ENCODE results near the gene METAP1D. TPM values are rescaled to one million over a fixed set of nuclear protein-coding genes. Genes with fewer than 3 reads are reported as not detected.

The METAP1D gene
- total RNA-seq, 1 experiment from 2014 or later, result 5.2 TPM

DNA sequence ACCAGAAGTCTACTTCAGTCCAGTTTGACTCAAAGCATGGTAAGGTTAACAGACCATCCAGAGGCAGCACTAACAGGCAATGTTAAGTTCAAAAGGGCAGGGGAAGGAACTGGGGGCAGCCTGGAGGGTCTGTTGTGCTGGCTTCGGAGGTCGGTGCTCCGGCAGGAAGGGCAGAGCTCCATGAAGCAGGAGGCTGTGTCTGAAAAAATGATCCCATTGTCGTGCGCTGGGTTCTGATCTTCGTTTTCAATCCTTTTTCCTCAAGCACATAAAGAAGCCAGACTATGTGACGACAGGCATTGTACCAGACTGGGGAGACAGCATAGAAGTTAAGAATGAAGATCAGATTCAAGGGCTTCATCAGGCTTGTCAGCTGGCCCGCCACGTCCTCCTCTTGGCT, 63.7 kb downstream of the METAP1D start:
- Histone ChIP-seq H2AK5ac (ENCODE audit: insufficient read length, low read length) (no peak overlapping the region), H3K4me2 (ENCODE audit: insufficient read depth, insufficient read length, low read length) (no peak overlapping the region), H2BK120ac (ENCODE audit: low read depth, low read length, poor library complexity, severe bottlenecking) (no peak overlapping the region), H3K9me3 (ENCODE audit: control insufficient read depth, low read depth, low read length) (no peaks in the 10 kb centered on the region), H4K8ac (replicated peaks; ENCODE audit: insufficient read length, low read depth, low read length) (no peak overlapping the region), H2BK15ac (ENCODE audit: low read depth, low read length) (no peak overlapping the region), H2BK20ac (ENCODE audit: low read depth, low read length, poor library complexity, severe bottlenecking) (no peak overlapping the region), H2BK5ac (ENCODE audit: insufficient read length, low read length) (no peak overlapping the region), H3K79me1 (ENCODE audit: insufficient read depth, low read depth, low read length, poor library complexity, severe bottlenecking) (no peaks in the 10 kb centered on the region), H3K23ac (ENCODE audit: insufficient read length, low read depth, low read length) (no peak overlapping the region), H3T11ph (ENCODE audit: low read length) (no peak overlapping the region), H4K20me1 (ENCODE audit: control insufficient read depth, insufficient read depth, insufficient read length) (no peaks in the 10 kb centered on the region), H3K14ac (ENCODE audit: insufficient read depth, low read length) (no peak overlapping the region), H3K18ac (ENCODE audit: insufficient read length, low read depth, low read length) (no peak overlapping the region), H3K79me2 (ENCODE audit: insufficient read depth, low read length) (no peaks in the 10 kb centered on the region), H3K56ac (ENCODE audit: insufficient read length, low read depth, low read length) (no peak overlapping the region), H2AFZ (ENCODE audit: low read length) (no peak overlapping the region), H2BK12ac (ENCODE audit: insufficient read length, low read depth, low read length) (no peak overlapping the region), H3K9ac (ENCODE audit: extremely low read depth, insufficient read length, low read length) (no peak overlapping the region), H3K4ac (ENCODE audit: low read depth, low read length) (no peak overlapping the region), H4K5ac (ENCODE audit: insufficient read length, low read depth, low read length) (no peak overlapping the region), H3K4me1 (ENCODE audit: insufficient read depth, low read length) (no peaks in the 10 kb centered on the region), H4K91ac (ENCODE audit: insufficient read length, low read depth, low read length) (no peak overlapping the region), H3K23me2 (ENCODE audit: insufficient read length, low read depth, low read length, poor library complexity, severe bottlenecking) (no peaks in the 10 kb centered on the region), H3K27me3 (ENCODE audit: insufficient read depth, low read length) (no peaks in the 10 kb centered on the region), H3K27ac (ENCODE audit: insufficient read length, low read depth, low read length) (no peak overlapping the region)
- no peak overlapping the region; a peak in 1 of 7 replicates for H3K27ac Mint-ChIP-seq
- H3K36me3 Mint-ChIP-seq (ENCODE audit: insufficient read depth in 1 of 3, low read depth in 3 of 3), result no peaks in the 10 kb centered on the region
- H3K4me1 Mint-ChIP-seq, result 0 out of 4 replicates have a peak, but pooled peaks cover 0 to 2% of the 10 kb centered on the region in 2 experiments
- no peaks in the 10 kb centered on the region for H3K27me3 Mint-ChIP-seq (ENCODE audit: low read depth)
- H3K9me3 Mint-ChIP-seq, result no peaks in the 10 kb centered on the region
- H3K4me3 Mint-ChIP-seq, result no peak overlapping the region
- WGBS (ENCODE audit: extremely low coverage, insufficient read length, low lambda C conversion rate), result no CpG with 5 or more reads among the region's 9 CpGs
- DNase-seq, result no peak
- TF ChIP-seq CTCF (conservative IDR thresholded peaks at IDR 0.05), result no peak
